ENCODE measurements around the gene BTN1A1.

BTN1A1 gene

DNA sequence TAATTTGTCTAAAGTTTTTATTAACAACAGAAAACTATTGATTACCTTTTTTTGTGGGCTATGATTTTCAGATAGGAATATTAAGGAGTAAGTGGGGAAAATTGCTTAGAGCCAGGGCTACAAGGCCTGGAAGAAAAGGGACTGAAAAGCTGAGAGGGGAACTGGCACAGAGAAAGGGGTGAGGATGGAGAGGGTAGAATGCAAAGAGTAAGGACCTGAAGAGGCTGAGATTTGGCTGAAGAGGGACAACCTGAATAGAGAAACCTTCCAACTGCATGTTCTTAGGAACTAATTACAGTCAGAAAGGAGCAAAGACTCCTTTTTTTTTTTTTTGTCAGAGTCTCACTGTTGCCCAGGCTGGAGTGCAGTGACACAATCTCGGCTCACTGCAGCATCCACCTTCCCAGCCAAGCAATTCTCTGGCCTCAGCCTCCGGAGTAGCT is 25.6 kb upstream of the BTN1A1 start:
- no peak for DNase-seq (ENCODE audit: low spot score)
- TF ChIP-seq, protein P1, sequence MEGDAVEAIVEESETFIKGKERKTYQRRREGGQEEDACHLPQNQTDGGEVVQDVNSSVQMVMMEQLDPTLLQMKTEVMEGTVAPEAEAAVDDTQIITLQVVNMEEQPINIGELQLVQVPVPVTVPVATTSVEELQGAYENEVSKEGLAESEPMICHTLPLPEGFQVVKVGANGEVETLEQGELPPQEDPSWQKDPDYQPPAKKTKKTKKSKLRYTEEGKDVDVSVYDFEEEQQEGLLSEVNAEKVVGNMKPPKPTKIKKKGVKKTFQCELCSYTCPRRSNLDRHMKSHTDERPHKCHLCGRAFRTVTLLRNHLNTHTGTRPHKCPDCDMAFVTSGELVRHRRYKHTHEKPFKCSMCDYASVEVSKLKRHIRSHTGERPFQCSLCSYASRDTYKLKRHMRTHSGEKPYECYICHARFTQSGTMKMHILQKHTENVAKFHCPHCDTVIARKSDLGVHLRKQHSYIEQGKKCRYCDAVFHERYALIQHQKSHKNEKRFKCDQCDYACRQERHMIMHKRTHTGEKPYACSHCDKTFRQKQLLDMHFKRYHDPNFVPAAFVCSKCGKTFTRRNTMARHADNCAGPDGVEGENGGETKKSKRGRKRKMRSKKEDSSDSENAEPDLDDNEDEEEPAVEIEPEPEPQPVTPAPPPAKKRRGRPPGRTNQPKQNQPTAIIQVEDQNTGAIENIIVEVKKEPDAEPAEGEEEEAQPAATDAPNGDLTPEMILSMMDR (IDR thresholded peaks at IDR 0.05; ENCODE audit: borderline replicate concordance, control extremely low read depth, extremely low read depth, insufficient read depth, missing control alignments) = no peak
- in situ Hi-C loops (cut with MboI; ENCODE audit: low sequenced_read_pairs, unreplicated experiment) = no loop called here

DNA sequence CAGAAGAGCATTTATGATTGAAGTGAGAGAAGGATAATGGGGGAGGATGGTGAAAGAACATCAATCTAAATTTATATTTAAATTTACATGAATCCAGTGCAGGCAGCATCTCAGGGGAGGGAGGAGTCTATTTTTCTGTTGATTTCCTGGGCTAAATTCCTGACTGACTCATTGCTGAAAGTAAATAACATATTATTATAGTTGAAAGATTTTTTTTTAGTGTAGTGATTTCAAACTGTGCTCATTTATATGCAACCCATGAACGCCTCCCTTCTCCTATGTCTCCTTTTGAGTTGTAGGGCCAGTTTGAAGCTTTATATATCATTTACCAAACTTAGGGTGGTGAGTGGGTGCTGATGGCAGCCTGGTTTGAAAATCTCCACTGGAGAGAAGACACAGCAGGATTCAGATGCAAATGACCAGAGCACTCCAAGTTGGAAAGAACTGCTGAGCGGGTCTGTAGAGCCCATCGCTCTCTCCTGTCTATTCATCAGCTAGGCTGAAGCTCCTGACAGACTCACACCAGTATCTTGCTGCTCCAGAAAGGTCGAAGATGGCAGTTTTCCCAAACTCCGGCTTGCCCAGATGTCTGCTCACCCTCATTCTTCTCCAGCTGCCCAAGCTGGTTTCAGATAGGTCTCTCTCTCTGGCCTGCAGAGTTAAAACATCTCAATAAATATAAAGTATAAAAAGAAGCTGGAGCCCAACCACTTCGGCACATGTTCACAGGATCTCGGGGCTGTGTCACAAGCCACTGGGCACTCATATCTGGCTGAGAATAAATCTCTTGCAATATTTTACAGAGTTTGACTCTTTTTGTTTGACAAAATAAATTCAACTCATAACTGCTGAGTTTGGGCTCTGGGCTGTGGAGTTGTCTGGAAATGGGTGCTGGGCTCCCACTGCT is 24.0 kb upstream of the BTN1A1 start:
- in situ Hi-C loops (cut with MboI; ENCODE audit: low sequenced_read_pairs, unreplicated experiment) = no loop called here
- no peak for DNase-seq (ENCODE audit: low spot score)
- TF ChIP-seq, protein P1 (IDR thresholded peaks at IDR 0.05; ENCODE audit: borderline replicate concordance, control extremely low read depth, extremely low read depth, insufficient read depth, missing control alignments) = no peak

DNA sequence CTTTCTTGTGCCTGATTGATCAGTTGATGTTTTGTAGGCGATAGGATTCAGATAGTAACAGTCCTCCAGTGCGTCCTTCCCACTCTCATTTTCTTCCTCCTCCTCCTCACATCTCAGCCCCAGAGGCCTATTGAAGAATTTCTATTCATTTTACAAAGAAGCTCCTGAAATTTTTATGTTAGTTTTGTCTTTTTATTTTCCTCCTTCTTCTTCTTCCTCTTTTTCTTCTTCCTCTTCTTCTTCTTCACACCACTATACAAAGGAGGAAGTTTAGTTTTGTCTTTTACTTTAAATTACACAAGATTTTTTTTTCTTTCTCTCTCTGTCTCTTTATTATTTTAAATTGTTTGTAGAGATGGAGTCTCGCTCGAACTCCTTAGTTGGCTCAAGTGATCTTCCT is 23.2 kb upstream of the BTN1A1 start:
- DNase-seq (ENCODE audit: low spot score) = no peak
- TF ChIP-seq, protein P1 (IDR thresholded peaks at IDR 0.05; ENCODE audit: borderline replicate concordance, control extremely low read depth, extremely low read depth, insufficient read depth, missing control alignments) = no peak
- in situ Hi-C loops (cut with MboI; ENCODE audit: low sequenced_read_pairs, unreplicated experiment) = no loop called here

DNA sequence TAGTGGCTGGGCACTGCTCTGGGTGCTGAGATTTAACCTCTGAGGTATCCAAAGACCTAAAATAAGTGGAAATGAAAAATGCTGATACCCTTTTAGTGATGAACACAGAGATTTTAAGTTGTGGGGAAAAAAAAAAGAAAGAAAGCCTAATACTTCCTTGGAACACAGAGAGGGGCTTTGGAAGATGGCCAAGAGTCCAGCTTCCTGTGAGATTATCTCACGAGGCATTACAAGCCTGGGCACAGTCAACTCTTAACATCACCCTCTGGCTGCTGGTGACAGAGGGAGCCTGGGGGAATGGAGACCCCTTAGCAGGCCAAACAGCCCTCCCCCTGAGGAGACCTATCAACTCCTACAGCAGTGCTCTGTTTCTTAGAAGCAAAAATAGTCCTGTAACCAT is 22.7 kb upstream of the BTN1A1 start:
- in situ Hi-C loops (cut with MboI; ENCODE audit: low sequenced_read_pairs, unreplicated experiment) = no loop called here
- no peak for DNase-seq (ENCODE audit: low spot score)
- TF ChIP-seq, protein P1 (IDR thresholded peaks at IDR 0.05; ENCODE audit: borderline replicate concordance, control extremely low read depth, extremely low read depth, insufficient read depth, missing control alignments) = no peak

DNA sequence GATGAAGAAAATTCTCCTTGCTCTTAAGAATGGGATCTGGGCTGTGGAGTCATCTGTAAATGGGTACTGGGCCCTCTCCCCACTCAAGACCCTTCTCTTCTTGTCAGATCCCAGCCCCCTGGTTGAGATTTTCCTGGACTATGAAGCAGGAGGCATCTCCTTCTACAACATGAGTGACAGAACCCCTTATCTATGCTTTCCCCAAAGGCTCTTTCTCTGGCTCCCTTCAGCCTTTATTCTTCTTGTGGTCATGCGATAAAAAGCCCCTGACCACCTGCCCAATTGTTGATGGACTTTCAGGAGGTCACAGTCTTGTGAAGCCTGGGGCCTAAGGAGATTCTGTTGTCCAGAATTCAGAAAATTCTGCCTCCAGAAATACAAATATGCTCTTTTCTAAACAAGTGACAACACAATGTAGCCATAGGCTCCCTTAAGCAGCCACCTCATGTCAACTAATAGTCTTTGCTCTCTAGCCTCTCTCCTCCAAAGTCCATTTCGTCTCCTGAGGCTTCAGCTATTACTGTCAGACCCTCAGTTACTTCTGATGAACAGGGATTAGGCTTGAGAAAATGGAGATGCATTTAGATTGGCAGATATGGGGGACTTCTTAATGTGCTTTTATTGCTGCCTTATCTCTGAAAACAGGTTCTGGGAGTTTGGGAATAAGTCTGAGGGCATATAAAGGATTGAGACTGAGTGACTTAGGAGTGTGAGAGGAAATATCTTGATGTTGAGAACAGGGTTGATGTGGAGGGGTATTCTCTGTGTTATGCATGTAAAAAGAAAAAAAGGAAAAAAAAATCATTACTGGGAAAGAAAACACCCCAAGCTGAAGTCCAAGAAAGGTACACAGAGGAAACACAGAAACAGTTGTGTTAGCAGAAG is 21.8 kb upstream of the BTN1A1 start:
- in situ Hi-C loops (cut with MboI; ENCODE audit: low sequenced_read_pairs, unreplicated experiment) = no loop called here
- TF ChIP-seq, protein P1 (IDR thresholded peaks at IDR 0.05; ENCODE audit: borderline replicate concordance, control extremely low read depth, extremely low read depth, insufficient read depth, missing control alignments) = no peak
- DNase-seq (ENCODE audit: low spot score) = no peak

DNA sequence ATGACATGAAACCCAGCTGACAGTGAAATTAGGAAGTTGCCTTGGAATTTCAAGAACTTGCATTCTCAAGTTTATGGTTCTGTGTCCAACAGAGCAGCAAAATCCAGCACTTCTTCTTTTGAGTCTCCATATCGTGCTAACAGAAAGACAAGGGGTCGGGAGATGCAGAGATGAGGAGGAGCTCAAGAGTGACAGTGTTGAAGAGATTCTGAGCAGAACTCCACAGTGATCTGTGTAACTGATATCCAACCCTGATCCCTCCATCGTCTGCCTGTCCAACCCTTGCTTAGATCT is 21.2 kb upstream of the BTN1A1 start:
- in situ Hi-C loops (cut with MboI; ENCODE audit: low sequenced_read_pairs, unreplicated experiment) = no loop called here
- TF ChIP-seq, protein P1 (IDR thresholded peaks at IDR 0.05; ENCODE audit: borderline replicate concordance, control extremely low read depth, extremely low read depth, insufficient read depth, missing control alignments) = no peak
- DNase-seq (ENCODE audit: low spot score) = no peak

Measured in GM13976 (cell line).